Activated naive CD4-positive, alpha-beta T cell treated with anti-CD3 and anti-CD28 coated beads, Interleukin-2, amount 50 U/mL, for 72 hours (primary cell): Measurements from ENCODE around the gene ADCY3. TPM values are rescaled to one million over a fixed set of nuclear protein-coding genes. Genes with fewer than 3 reads are reported as not detected.
A peak's percentile ranks its signal among the peaks of the same experiment; 100 is the strongest.
"Not testable (repeated sequence)": the region's sequence is repeated elsewhere in the genome, so short reads cannot be mapped to it uniquely, and the experiment has no call there.

Experiments
- ATAC-seq, 2 donors: fragments of 150-1000 bp; cut with Tn5 transposase; 2 replicates each; pipeline ENCODE4 v1.10.0; 2021; ENCODE audit warnings: mild to moderate bottlenecking in 2 of 2, moderate library complexity in 2 of 2
- DNase-seq, 2 donors: peaks; one replicate each; pipeline ENCODE4 v3.0.0; 2021 to 2022; ENCODE audit warnings: low spot score in 2 of 2
- H3K27ac Mint-ChIP-seq, 2 donors: one replicate each; pipeline ENCODE4 v1.8.0; 2022; ENCODE audit warnings: mild to moderate bottlenecking in 2 of 2, mixed read lengths in 2 of 2
- H3K36me3 Mint-ChIP-seq, 2 donors: one replicate each; pipeline ENCODE4 v1.8.0; 2022; ENCODE audit warnings: mixed read lengths in 2 of 2
- H3K9me3 Mint-ChIP-seq, 2 donors: one replicate each; pipeline ENCODE4 v1.8.0; 2022; ENCODE audit warnings: mixed read lengths in 2 of 2
- total RNA-seq, 2 donors: library from RNA; stranded (reverse); gene quantifications; one replicate each; pipeline ENCODE4 v1.2.3, GENCODE V29; 2022

ADCY3 gene
- total RNA-seq, 2 donors from 2014 or later: 15.8 to 51.4 TPM

DNA sequence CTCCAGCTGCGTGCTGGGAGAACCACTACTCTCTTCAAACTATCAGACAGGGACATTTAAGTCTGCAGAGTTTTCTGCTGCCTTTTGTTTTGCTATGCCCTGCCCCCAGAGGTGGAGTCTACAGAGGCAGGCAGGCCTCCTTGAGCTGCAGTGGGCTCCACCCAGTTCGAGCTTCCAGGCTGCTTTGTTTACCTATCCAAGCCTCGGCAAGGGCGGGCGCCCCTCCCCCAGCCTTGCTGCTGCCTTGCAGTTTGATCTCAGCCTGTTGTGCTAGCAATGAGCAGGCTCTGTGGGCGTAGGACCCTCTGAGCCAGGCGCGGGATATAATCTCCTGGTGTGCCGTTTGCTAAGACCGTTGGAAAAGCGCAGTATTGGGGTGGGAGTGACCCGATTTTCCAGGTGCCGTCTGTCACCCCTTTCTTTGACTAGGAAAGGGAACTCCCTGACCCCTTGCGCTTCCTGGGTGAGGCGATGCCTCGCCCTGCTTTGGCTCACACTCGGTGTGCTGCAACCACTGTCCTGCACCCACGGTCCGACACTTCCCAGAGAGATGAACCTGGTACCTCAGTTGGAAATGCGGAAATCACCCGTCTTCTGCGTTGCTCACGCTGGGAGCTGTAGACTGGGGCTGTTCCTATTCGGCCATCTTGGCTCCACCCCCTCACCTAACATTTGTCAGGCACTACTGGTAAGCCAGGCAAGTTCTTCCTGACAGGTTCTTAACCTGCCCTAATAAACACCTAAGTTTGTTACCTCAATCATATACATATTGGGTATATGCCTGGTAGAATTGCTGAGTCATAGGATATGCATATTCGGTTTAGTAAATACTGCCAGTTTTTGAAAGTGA is 114.0 kb downstream of the ADCY3 start:
- Mint-ChIP-seq H3K36me3 (peaks cover 34 to 47% of the 10 kb centered on the region in 2 donors), H3K27ac (peak overlapping the region in 1 of 2 donors; percentile 11)
- ATAC-seq, DNase-seq, H3K9me3 Mint-ChIP-seq: not testable (repeated sequence)

DNA sequence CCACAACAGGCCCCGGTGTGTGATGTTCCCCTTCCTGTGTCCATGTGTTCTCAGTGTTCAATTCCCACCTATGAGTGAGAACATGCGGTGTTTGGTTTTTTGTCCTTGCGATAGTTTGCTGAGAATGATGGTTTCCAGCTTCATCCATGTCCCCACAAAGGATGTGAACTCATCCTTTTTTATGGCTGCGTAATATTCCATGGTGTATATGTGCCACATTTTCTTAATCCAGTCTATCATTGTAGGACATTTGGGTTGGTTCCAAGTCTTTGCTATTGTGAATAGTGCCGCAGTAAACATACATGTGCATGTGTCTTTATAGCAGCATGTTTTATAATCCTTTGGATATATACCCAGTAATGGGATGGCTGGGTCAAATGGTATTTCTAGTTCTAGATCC is 119.5 kb downstream of the ADCY3 start:
- ATAC-seq: not testable (repeated sequence)

DNA sequence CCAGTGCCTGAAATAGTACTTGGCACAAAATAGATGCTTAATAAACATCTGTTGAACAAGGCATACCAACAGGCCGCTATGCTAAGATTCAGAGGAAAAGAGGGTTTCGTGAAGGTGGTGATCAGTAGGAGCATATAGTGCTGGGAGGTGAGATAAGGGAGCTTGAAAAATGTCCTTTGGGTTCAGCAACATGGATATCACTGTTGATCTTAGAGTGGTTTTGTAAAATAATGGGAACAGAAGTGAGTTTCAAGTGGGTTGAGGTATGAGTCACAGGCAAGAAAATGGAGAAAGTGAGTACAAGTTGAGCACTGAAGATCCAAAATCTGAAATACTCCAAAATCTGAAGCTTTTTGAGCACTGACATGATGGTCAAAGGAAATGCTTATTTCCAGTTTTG is 122.4 kb downstream of the ADCY3 start:
- DNase-seq (no peak), ATAC-seq (no peak)
- Mint-ChIP-seq H3K9me3 (peaks cover 0 to 3% of the 10 kb centered on the region in 2 donors), H3K27ac (no peak overlapping the region), H3K36me3 (peaks cover 50 to 89% of the 10 kb centered on the region in 2 donors)

More for the DNA sequence above, 119.5 kb downstream of the ADCY3 start:
- not testable (repeated sequence) for H3K9me3 Mint-ChIP-seq, DNase-seq, H3K27ac Mint-ChIP-seq
- H3K36me3 Mint-ChIP-seq: peaks cover 49 to 87% of the 10 kb centered on the region in 2 donors

DNA sequence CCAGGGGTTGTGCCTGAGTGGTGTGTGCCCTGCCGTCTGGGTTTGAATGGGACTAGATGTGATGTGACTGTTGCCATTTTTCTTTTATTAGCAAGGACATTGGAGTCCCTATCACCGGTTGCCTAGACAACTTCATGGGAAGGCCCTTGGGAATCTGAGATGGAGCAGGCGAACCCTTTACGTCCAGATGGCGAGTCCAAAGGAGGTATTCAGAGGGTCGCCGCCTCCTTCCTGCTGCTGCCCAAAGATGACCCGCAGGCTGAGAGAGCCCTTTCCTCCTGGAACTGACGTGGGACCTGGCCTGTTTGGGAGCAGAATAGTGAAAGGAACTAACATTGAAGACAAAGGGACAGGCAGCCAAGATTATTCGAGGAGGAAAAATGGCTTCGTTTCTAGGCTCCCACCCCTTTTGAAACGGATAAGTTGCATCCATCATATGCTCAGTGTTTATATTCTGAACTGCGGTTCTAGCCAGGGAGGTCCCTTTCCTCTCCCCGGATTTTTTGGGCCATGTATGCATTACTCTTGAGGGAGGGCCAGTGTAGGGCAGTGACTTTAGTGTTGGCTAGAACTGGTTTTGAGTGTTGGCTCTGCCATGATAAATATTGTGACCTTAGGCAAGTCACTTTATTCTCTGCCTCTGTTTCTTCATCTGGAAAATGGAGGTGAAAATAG is 126.1 kb downstream of the ADCY3 start:
- Mint-ChIP-seq H3K9me3 (peaks cover 0 to 3% of the 10 kb centered on the region in 2 donors), H3K27ac (peak overlapping the region; percentile 97 to 99), H3K36me3 (peaks cover 40 to 61% of the 10 kb centered on the region in 2 donors)
- ATAC-seq (no peak), DNase-seq (peak in 1 of 2 donors; percentile 9)

DNA sequence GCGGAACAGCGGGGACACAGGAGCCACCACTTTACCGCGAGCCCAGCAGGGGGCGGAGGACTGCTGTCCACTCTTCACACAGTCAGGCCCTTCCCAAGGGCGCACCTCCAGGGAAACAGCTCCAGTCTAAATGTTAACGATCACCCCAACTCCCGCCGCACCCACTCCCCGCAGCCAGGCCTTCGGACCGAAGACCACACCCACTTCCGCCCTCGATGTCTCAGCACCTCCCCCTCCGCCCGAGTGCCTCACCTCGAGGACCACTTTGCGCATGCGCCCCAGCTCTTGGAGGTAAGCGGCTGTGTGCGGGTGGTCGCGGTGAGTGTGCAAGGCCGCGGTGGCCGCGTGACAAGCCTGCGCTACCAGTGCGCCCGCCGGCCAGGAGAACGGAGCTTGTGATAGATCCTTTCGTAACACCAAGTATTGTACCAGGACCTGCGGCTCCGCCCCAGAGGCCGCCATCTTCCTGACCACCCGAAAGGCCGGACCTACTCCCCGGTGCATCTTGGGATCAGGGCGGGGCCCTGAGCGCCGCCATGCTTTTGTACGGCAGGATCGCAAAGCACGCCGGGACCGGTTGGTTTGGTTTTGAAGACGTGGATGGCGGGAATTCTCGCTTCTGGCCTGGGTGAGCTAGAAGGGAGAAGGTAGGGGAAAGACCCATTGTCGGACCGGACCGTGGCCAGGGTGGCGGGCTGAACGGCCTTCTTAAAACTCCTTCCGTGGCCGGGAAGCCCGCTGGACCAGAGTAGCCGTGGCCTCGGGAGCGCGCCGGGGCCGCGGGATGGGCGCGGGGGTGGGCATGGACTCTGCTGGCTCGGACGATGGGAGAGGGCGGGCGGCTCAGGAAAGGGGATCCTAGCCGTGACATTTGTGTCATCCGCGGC is 126.9 kb downstream of the ADCY3 start, which contains the start of the genes CENPO and PTRHD1:
CENPO (plus strand) TSS at position 552 of the 887 bp plus-strand sequence. CDS start 495 bp downstream, outside the sequence.
PTRHD1 (minus strand) TSS at position 518 of the 887 bp plus-strand sequence; CDS start at position 504, 14 bp downstream.
- Mint-ChIP-seq H3K9me3 (peaks cover 0 to 3% of the 10 kb centered on the region in 2 donors), H3K27ac (peak within 1 kb of the TSS; percentile 97 to 99), H3K36me3 (peaks cover 36 to 56% of the 10 kb centered on the region in 2 donors)
- ATAC-seq: peak; percentile 95 to 97
- peak; percentile 92 to 98 for DNase-seq

DNA sequence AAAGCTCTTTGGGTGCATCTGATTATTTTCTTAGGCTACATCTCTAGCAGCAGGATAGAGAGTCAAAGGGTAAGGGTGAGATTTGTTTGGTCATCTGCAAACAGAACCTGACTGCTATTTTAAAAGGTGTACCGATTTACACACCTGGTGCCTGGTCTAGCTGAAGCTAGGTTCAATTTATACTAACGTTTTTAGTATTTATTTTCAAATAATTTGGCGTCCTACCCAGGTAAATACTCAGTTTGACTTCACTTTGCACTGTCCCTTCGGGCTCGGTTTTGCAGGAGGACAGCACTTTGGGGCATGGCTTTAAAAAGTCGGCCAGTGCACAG is 127.5 kb downstream of the ADCY3 start:
- H3K9me3 Mint-ChIP-seq: peaks cover 0 to 3% of the 10 kb centered on the region in 2 donors
- DNase-seq (no peak), ATAC-seq (no peak)
- H3K27ac Mint-ChIP-seq: peak overlapping the region; percentile 97 to 99
- peaks cover 32 to 50% of the 10 kb centered on the region in 2 donors for H3K36me3 Mint-ChIP-seq

DNA sequence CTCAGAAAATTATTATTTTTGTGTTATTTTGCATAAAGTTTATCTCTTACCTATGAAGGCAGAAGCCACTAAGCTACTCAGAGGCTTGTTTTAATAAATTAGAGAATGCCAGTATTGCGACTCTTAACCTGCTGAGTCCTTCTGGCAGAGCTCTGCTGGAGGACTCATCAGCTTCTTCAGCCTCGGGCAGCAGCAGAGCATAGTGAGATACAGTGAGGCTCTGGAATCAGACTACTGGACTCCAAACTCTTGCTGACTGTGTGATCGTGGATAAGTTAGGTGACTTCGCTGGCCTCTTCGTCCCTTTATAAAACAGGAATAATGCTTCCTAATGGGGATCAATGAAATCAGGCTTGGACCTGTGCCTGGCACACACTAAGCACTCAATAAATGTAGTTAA is 128.6 kb downstream of the ADCY3 start:
- Mint-ChIP-seq H3K9me3 (no peaks in the 10 kb centered on the region), H3K27ac (no peak overlapping the region), H3K36me3 (peaks cover 21 to 40% of the 10 kb centered on the region in 2 donors)
- no peak for ATAC-seq
- no peak for DNase-seq

DNA sequence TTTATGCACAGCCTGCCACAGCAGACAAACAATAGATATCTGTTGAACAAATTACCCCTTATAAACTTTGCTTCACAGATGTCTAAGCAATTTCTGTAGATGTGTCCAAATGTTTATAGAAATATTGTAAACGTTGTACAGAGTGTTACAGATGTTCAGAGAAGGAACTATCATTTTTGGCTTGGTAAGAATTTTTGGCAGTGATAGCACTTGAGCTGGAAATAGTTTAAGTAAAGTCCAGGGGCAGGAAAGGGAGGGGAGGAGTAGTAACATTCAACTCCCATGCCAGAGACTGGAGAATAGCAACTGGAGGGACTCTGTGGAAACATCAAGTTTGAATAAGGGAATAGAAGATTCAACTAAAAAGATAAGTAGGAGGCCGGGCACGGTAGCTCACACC is 131.2 kb downstream of the ADCY3 start:
- no peak overlapping the region for H3K27ac Mint-ChIP-seq
- ATAC-seq: no peak
- H3K9me3 Mint-ChIP-seq: no peaks in the 10 kb centered on the region
- H3K36me3 Mint-ChIP-seq: peaks cover 10 to 15% of the 10 kb centered on the region in 2 donors
- no peak for DNase-seq

DNA sequence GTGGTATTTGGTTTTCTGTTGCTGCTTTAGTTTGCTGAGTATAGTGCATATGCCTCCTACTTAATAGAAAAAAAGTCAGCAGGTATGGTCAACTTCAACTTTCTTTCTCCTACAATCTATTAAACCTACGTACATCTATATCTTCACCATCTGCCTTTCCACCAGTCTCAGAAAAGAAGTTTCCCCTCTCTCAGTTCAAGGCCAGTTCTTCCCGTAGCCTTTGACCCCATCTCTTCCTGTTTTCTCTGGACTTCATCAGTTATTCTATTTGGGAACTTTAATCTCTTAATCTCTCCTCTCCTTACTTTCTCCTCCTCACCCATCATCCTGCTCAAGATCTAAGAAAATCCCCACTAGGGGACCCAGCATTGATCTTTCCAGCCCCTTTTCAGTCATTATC is 132.5 kb downstream of the ADCY3 start:
- no peaks in the 10 kb centered on the region for H3K9me3 Mint-ChIP-seq
- no peak overlapping the region for H3K27ac Mint-ChIP-seq
- H3K36me3 Mint-ChIP-seq: peaks cover 0 to 6% of the 10 kb centered on the region in 2 donors
- ATAC-seq: no peak
- DNase-seq: no peak

DNA sequence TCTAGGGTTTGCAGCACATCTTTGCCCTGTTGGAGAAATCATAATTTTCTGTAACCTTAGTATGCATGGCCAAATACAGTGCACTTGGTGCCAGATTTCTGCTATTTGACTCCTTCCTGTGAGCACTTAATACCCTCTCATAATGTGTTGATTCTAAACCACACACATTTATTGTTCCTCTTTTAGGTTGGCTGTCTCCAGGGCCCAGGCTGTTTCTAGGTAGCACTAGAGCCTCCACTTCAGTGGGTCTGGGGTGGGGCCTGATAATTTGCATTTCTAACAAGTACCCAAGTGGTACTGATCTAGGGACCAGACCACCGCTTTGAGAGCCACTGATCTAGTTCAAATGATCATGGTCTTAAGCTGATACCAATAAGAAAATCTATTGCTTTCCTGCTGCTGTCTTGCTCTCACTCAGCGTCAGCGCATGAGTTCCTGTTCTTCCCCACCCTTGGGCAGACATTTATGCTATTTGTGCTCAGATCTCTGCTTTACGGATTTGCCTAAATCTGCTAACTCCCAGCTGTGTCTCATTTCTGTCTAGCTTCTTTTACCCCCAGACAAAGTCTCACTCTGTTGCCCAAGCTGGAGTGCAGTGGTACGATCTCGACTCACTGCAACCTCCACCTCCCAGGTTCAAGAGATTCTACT is 134.2 kb downstream of the ADCY3 start:
- no peak overlapping the region for H3K27ac Mint-ChIP-seq
- ATAC-seq (no peak), DNase-seq (no peak)
- peaks cover 0 to 6% of the 10 kb centered on the region in 2 donors for H3K36me3 Mint-ChIP-seq
- H3K9me3 Mint-ChIP-seq: peaks cover 0 to 3% of the 10 kb centered on the region in 2 donors

DNA sequence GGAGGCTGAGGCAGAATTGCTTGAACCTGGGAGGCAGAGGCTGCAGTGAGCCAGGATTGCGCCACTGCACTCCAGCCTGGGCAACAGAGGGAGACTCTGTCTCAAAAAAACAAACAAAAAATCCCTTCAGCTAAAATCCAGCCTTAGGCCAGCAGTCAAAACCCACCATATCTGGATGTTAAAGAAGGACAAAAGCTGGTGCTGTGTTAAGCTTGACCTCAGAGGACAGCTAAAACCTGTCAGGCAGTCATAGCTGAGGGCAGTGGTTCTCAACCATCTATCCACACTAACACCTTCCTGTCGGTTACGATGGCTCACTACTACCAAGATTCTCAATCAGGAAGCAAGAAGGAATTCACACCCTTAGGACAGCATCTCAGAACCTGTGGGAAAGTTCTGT is 136.4 kb downstream of the ADCY3 start:
- H3K9me3 Mint-ChIP-seq: peaks cover 0 to 8% of the 10 kb centered on the region in 2 donors
- no peak overlapping the region for H3K27ac Mint-ChIP-seq
- DNase-seq (no peak), ATAC-seq (no peak)
- peaks cover 0 to under 1% of the 10 kb centered on the region in 2 donors for H3K36me3 Mint-ChIP-seq

DNA sequence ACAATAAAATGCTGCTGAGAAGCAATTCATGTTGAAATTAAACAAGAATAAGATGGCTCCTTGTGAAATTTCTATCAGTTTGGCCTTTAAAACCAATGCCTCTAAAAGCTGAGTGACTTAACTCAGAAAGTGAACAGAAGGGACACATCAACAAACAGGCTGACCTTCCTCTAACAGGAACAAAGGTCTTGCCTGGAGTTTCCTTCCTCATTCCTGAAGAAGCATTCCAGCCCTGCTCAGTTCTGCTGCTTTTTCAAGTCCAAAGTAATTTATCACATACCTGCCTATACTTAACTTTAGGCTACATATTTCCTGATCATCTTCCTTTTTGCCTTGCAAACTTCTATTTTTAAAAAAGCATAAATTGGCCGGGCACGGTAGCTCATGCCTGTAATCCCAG is 140.9 kb downstream of the ADCY3 start:
- Mint-ChIP-seq H3K36me3 (no peaks in the 10 kb centered on the region), H3K9me3 (peaks cover 0 to 8% of the 10 kb centered on the region in 2 donors), H3K27ac (no peak overlapping the region)
- ATAC-seq (no peak), DNase-seq (no peak)

DNA sequence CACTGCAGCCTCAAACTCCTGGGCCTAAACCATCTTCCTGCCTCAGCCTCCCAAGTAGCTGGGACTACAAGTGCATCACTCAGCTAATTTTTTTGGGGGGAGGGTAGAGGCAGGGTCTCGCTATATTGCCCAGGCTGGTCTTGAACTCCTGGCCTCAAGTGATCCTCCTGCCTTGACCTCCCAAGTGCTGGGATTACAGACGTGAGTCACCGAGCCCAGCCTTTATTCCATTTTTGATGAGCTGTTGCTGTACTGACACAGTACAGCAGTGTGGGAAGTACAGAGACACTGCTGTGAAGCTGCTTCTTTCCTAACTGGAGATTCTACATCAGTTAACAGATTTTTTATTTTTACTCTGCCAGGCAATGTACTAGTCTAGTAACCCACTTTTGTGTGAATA is 145.7 kb downstream of the ADCY3 start:
- no peak overlapping the region for H3K27ac Mint-ChIP-seq
- DNase-seq: no peak
- H3K36me3 Mint-ChIP-seq: no peaks in the 10 kb centered on the region
- no peak for ATAC-seq
- no peaks in the 10 kb centered on the region for H3K9me3 Mint-ChIP-seq

DNA sequence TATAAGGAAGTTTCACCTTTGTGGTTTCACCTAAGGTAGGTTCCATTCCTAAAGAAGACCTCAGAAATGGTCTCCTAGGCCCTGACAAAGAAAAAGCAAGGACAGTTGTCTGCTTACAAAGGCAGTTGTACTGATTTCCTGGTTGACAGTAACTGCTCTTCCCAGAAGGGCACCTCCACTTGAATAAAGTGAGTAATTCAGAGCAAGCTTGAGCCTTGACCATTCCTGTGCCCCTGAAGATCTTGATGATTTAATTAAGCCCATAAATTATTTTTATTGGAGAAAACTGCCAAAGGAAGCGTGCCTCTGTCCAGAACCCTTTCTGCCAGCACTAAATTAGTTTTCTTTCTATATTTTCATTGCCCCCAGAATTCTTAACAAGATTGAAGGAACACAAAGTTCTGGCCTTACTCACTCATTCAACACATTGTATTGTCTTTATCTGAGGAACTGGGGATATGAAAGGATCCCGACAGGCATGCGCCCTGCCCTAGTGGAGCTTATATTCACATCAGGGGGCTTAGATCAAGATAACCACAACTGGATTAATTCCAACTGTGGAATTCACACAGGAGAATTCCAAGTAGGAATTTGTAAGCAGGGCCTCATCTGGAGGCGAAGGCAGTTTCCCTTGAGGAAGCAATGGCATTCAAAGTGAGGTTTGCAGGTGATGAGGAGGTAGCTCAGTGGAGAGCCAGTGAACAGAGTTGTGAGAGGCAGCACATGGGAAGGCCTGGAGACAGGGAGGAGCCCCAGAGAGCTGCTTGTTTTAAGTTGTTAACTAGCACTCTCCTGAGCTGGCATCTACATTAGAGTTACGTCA is 148.1 kb downstream of the ADCY3 start:
- DNase-seq: no peak
- no peaks in the 10 kb centered on the region for H3K36me3 Mint-ChIP-seq
- no peak for ATAC-seq
- H3K27ac Mint-ChIP-seq: no peak overlapping the region
- H3K9me3 Mint-ChIP-seq: no peaks in the 10 kb centered on the region

DNA sequence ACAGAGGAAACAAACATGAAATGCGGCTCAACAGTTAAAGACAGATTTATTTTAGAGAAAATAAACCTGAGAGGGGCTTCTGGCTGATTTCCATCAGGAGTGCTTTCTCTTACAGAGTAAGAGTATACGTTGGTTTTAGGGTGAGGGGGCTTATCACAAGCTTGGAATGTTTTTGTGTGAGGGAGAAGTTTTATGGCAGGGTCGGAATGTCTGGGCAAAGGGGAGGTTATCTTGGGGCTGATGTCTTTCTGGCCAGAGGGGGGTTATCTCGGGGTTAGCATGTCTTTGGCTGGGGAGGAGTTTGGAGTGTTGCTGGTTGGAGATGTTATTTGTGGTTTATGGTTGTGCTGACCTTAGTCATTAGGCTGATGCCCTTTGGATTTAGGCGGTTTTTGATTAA is 149.0 kb downstream of the ADCY3 start:
- Mint-ChIP-seq H3K9me3 (no peaks in the 10 kb centered on the region), H3K27ac (no peak overlapping the region), H3K36me3 (no peaks in the 10 kb centered on the region)
- ATAC-seq (no peak), DNase-seq (no peak)
